GM19193 (cell line): Measurements from ENCODE around the gene NBPF26.
"Not testable (repeated sequence)": the region's sequence is repeated elsewhere in the genome, so short reads cannot be mapped to it uniquely, and the experiment has no call there.

Experiments used
- POLR2A ChIP-seq: IDR thresholded peaks from 4 replicates; pipeline ENCODE4 v1.6.1; 2011; ENCODE audit not compliant: insufficient read depth, insufficient read length; ENCODE audit errors: extremely low read depth

NBPF26 gene

DNA sequence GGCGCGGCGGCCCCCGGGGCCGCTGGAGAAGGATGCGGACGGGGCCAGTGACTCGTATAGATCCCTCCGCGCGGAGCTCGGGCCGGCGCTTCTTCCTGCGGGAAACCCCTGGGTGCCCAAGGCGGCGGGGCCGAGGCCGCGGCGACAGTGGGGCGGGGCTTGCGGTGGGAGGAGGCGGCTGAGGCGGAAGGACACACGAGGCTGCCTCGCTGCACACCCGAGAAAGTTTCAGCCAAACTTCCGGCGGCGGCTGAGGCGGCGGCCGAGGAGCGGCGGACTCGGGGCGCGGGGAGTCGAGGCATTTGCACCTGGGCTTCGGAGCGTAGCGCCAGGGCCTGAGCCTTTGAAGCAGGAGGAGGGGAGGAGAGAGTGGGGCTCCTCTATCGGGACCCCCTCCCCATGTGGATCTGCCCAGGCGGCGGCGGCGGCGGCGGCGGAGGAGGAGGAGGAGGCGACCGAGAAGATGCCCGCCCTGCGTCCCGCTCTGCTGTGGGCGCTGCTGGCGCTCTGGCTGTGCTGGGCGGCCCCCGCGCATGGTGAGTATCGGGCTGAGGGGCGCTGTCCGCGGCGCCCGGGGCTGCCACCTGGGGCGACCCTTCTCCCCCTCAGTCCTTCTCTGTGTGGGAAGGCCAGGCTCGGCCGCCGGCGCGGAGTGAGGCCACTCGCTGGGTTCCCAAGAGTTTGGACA, at the start of gene NBPF26:
NBPF26 (plus strand) TSS at position 231 of the 688 bp plus-strand sequence.
- not testable (repeated sequence) for TF ChIP-seq POLR2A
